IMR-90 (cell line): Measurements from ENCODE around the gene C19orf25. TPM values are rescaled to one million over a fixed set of nuclear protein-coding genes. Genes with fewer than 3 reads are reported as not detected.

Experiments
- ATAC-seq: fragments of 200-7000 bp; cut with Tn5 transposase; 2 replicates; pipeline ENCODE4 v1.9.1; 2020; ENCODE audit warnings: low read depth, mild to moderate bottlenecking, moderate library complexity
- BruUV-seq: library from RNA; stranded (reverse); fragments of 400-500 nt; replicated peaks from 2 replicates; lab custom pipeline; 2021; lab: Mats Ljungman, UMichigan
- CTCF ChIA-PET: fragments of 300-600 bp; formaldehyde crosslinking; extraction: SDS; loops from one replicate; lab custom pipeline; 2021; ENCODE audit warnings: antibody characterized with exemption; lab: Yijun Ruan, JAX
- POLR2A ChIA-PET: fragments of 300-600 bp; sonication (Branson Sonifier 250); formaldehyde crosslinking; loops from one replicate; lab custom pipeline; 2022; ENCODE audit warnings: antibody characterized with exemption; ENCODE audit not compliant: unreplicated experiment; lab: Charles Lee
- DNase-seq: peaks from one replicate; pipeline ENCODE4 v3.0.0; 2013
- H2AFZ ChIP-seq: replicated peaks from 2 replicates; pipeline ENCODE3; 2013; ENCODE audit warnings: low read length, mild to moderate bottlenecking; ENCODE audit not compliant: poor library complexity
- H2AK5ac ChIP-seq: 2 replicates; pipeline ENCODE4 v1.6.1; 2013; ENCODE audit warnings: low read depth, low read length, inconsistent platforms
- H2AK9ac ChIP-seq: replicated peaks from 2 replicates; pipeline ENCODE3; 2013; ENCODE audit warnings: mild to moderate bottlenecking, low read depth, low read length, moderate library complexity; ENCODE audit not compliant: poor library complexity
- H2BK120ac ChIP-seq: 2 replicates; pipeline ENCODE4 v1.6.1; 2013; ENCODE audit warnings: low read depth, low read length, inconsistent platforms
- H2BK15ac ChIP-seq: 3 replicates; pipeline ENCODE4 v1.6.1; 2013; ENCODE audit warnings: low read depth, low read length, inconsistent platforms
- H2BK20ac ChIP-seq: 2 replicates; pipeline ENCODE4 v1.6.1; 2013; ENCODE audit warnings: low read depth, mild to moderate bottlenecking, inconsistent platforms, low read length, moderate library complexity
- H2BK5ac ChIP-seq: 2 replicates; pipeline ENCODE4 v1.6.1; 2013; ENCODE audit warnings: mild to moderate bottlenecking, low read depth, low read length, inconsistent platforms; ENCODE audit not compliant: poor library complexity, severe bottlenecking
- H3K14ac ChIP-seq: replicated peaks from 2 replicates; pipeline ENCODE4 v1.6.1; 2013; ENCODE audit warnings: low read depth, low read length, inconsistent platforms
- H3K18ac ChIP-seq: 2 replicates; pipeline ENCODE4 v1.6.1; 2013; ENCODE audit warnings: low read depth, low read length, control low read depth
- H3K23ac ChIP-seq: 2 replicates; pipeline ENCODE4 v1.6.1; 2013; ENCODE audit warnings: low read depth, low read length, inconsistent platforms
- H3K27ac ChIP-seq: 2 replicates; pipeline ENCODE4 v1.5.1; 2013; ENCODE audit warnings: mild to moderate bottlenecking, control low read depth, low read length; ENCODE audit not compliant: insufficient read depth
- H3K27me3 ChIP-seq: 2 replicates; pipeline ENCODE4 v1.6.1; 2013; ENCODE audit warnings: low read length; ENCODE audit not compliant: control insufficient read depth, insufficient read depth
- H3K36me3 ChIP-seq: 2 replicates; pipeline ENCODE4 v1.6.1; 2013; ENCODE audit warnings: low read length, mixed read lengths; ENCODE audit not compliant: control insufficient read depth, insufficient read depth
- H3K4ac ChIP-seq: 2 replicates; pipeline ENCODE4 v1.6.1; 2013; ENCODE audit warnings: low read depth, low read length, inconsistent platforms
- H3K4me1 ChIP-seq: 2 replicates; pipeline ENCODE4 v1.6.1; 2013; ENCODE audit warnings: low read length, mixed read lengths; ENCODE audit not compliant: control insufficient read depth, insufficient read depth
- H3K4me2 ChIP-seq: 2 replicates; pipeline ENCODE4 v1.6.1; 2013; ENCODE audit warnings: low read depth, mild to moderate bottlenecking, control low read depth, low read length, moderate library complexity
- H3K4me3 ChIP-seq: 2 replicates; pipeline ENCODE4 v1.5.1; 2013; ENCODE audit warnings: low read depth, mild to moderate bottlenecking, control low read depth, low read length, moderate library complexity; ENCODE audit not compliant: insufficient read depth
- H3K56ac ChIP-seq: 2 replicates; pipeline ENCODE4 v1.6.1; 2013; ENCODE audit warnings: low read length, inconsistent platforms; ENCODE audit not compliant: insufficient read depth; ENCODE audit errors: extremely low read depth
- H3K79me1 ChIP-seq, 2 experiments: 2 replicates each; pipeline ENCODE4 v1.6.1; 2013; ENCODE audit warnings: low read length in 2 of 2, inconsistent platforms in 1 of 2, low read depth in 1 of 2
- H3K9ac ChIP-seq: 2 replicates; pipeline ENCODE4 v1.6.1; 2013; ENCODE audit warnings: low read depth, low read length, control low read depth
- H3K9me1 ChIP-seq: 2 replicates; pipeline ENCODE4 v1.6.1; 2013; ENCODE audit warnings: low read length, inconsistent platforms; ENCODE audit not compliant: insufficient read depth
- H3K9me3 ChIP-seq: 2 replicates; pipeline ENCODE4 v1.6.1; 2013; ENCODE audit warnings: low read length; ENCODE audit not compliant: control insufficient read depth, insufficient read depth
- H4K20me1 ChIP-seq: 2 replicates; pipeline ENCODE4 v1.6.1; 2013; ENCODE audit warnings: low read length, inconsistent platforms; ENCODE audit not compliant: insufficient read depth
- H4K5ac ChIP-seq: 2 replicates; pipeline ENCODE4 v1.6.1; 2013; ENCODE audit warnings: mild to moderate bottlenecking, low read depth, low read length, control low read depth
- H4K8ac ChIP-seq, 2 experiments: 2 replicates each; pipeline ENCODE4 v1.6.1; 2013; ENCODE audit warnings: low read depth in 2 of 2, low read length in 2 of 2, control low read depth in 1 of 2, inconsistent platforms in 1 of 2
- H4K91ac ChIP-seq: 2 replicates; pipeline ENCODE4 v1.6.1; 2013; ENCODE audit warnings: low read depth, low read length, inconsistent platforms; ENCODE audit not compliant: insufficient read depth
- CEBPB ChIP-seq: IDR thresholded peaks from 2 replicates; pipeline ENCODE4 v1.6.1; 2012; ENCODE audit warnings: low read depth, low read length, improper control_type of control experiment
- CTCF ChIP-seq: conservative IDR thresholded peaks from 2 replicates; pipeline ENCODE4 v1.5.1; 2012; ENCODE audit warnings: mild to moderate bottlenecking, low read depth, low read length, improper control_type of control experiment
- ELK1 ChIP-seq: fragments of 150-350 bp; IDR thresholded peaks from 2 replicates; pipeline ENCODE4 v1.6.1; 2016; ENCODE audit warnings: low read depth, mild to moderate bottlenecking, low read length, moderate library complexity, borderline replicate concordance
- FOS ChIP-seq: fragments of 150-350 bp; IDR thresholded peaks from 2 replicates; pipeline ENCODE4 v1.6.1; 2016; ENCODE audit warnings: low read depth, low read length
- MAFK ChIP-seq: IDR thresholded peaks from 2 replicates; pipeline ENCODE4 v1.6.1; 2012; ENCODE audit warnings: low read depth, low read length, improper control_type of control experiment
- POLR2A ChIP-seq: IDR thresholded peaks from 2 replicates; pipeline ENCODE4 v1.6.1; 2012; ENCODE audit warnings: mild to moderate bottlenecking, low read depth, low read length
- RAD21 ChIP-seq: IDR thresholded peaks from 2 replicates; pipeline ENCODE4 v1.6.1; 2012; ENCODE audit warnings: low read length, improper control_type of control experiment
- RCOR1 ChIP-seq: IDR thresholded peaks from 2 replicates; pipeline ENCODE4 v1.6.1; 2012; ENCODE audit warnings: mild to moderate bottlenecking, low read length, improper control_type of control experiment; ENCODE audit not compliant: insufficient replicate concordance
- RFX5 ChIP-seq: IDR thresholded peaks from 2 replicates; pipeline ENCODE4 v1.8.0; 2012; ENCODE audit warnings: low read depth, mild to moderate bottlenecking, low read length, moderate library complexity
- SMC3 ChIP-seq: fragments of 150-350 bp; IDR thresholded peaks from 2 replicates; pipeline ENCODE4 v1.6.1; 2016; ENCODE audit warnings: low read depth, mild to moderate bottlenecking, antibody characterized with exemption, low read length, moderate library complexity
- USF2 ChIP-seq: fragments of 150-350 bp; IDR thresholded peaks from 2 replicates; pipeline ENCODE4 v1.6.1; 2017; ENCODE audit warnings: mild to moderate bottlenecking, antibody characterized with exemption, low read length, low read depth
- WGBS, 2 experiments: methylation state at CpG; one replicate each; pipeline versions ENCODE4 v1.1.5 to v1.1.7; 2013; ENCODE audit warnings: missing lambda C conversion rate in 2 of 2; ENCODE audit not compliant: insufficient read length in 1 of 2; ENCODE audit errors: extremely low coverage in 2 of 2; 5-methylcytosine and 5-hydroxymethylcytosine counted together
- dilution Hi-C: fragments of 300-500 bp; cut with HindIII; formaldehyde crosslinking; loops from one replicate; pipeline ENCODE4 v1.14.3; 2018; ENCODE audit warnings: low sequenced_read_pairs; ENCODE audit not compliant: unreplicated experiment
- in situ Hi-C: fragments of 300-500 bp; cut with MboI; formaldehyde crosslinking; loops from 3 replicates; pipeline ENCODE4 v1.14.3; 2019; ENCODE audit warnings: low sequenced_read_pairs, inconsistent platforms, mixed read lengths
- intact Hi-C: fragments of 100-400 bp; cut with micrococcal nuclease; formaldehyde crosslinking; loops from 2 replicates; pipeline ENCODE4 v1.10.0; 2022
- polyA plus RNA-seq, 3 experiments: library from polyadenylated mRNA; depleted of rRNA; stranded (reverse); fragments of >200 nt; gene quantifications; 2 replicates each; pipeline ENCODE4 v1.2.3, GENCODE V29; 2012; ENCODE audit warnings: low replicate concordance in 1 of 3
- total RNA-seq: library from RNA; depleted of rRNA; stranded (reverse); fragments of >200 nt; gene quantifications from 2 replicates; pipeline ENCODE4 v1.2.3, GENCODE V29; 2012

C19orf25 gene
- total and polyA plus RNA-seq, 2 of the 4 experiments (the other 2 are of a cell fraction) = 10.4 to 34.9 TPM

GRCh38 chr19:1507763-1508506 lies 28.9 kb upstream of the C19orf25 start (continued):
- TF ChIP-seq RCOR1 = no peak
- TF ChIP-seq MAFK = no peak
- TF ChIP-seq FOS = peak; percentile 66; the same call in 1 of the 2 replicates

GRCh38 chr19:1507192-1507660 lies 28.2 kb upstream of the C19orf25 start:
- H2AK5ac ChIP-seq = peak overlapping the region; percentile 74; the same call in 1 of the 2 replicates
- POLR2A ChIA-PET = no interaction called here
- peak overlapping the region; percentile 98 for H2AFZ ChIP-seq
- ATAC-seq (no peak), DNase-seq (no peak)
- no peak overlapping the region for H3K56ac ChIP-seq
- peak overlapping the region in 1 of 2 experiments; percentile 86; a peak in 2 of 4 replicates for H4K8ac ChIP-seq
- no TSS peak for BruUV-seq
- H3K79me1 ChIP-seq = peaks cover 4 to 9% of the 10 kb centered on the region in 2 experiments; a peak in 1 of 4 replicates
- peak overlapping the region; percentile 43 for H2BK5ac ChIP-seq
- H2AK9ac ChIP-seq = peak overlapping the region; percentile 90
- H3K27me3 ChIP-seq = peaks cover 3% of the 10 kb centered on the region; the same call in 1 of the 2 replicates
- 0 out of 2 replicates have a peak overlapping the region, but pooled peaks have one; percentile 8 for H3K27ac ChIP-seq
- H3K14ac ChIP-seq = no peak overlapping the region
- in situ Hi-C loops = no loop called here
- dilution Hi-C loops = no loop called here
- H3K18ac ChIP-seq = no peak overlapping the region
- peaks cover 7% of the 10 kb centered on the region for H3K4me1 ChIP-seq
- peak overlapping the region; percentile 48 for H3K4ac ChIP-seq
- H4K91ac ChIP-seq = peak overlapping the region; percentile 45; the same call in 1 of the 2 replicates
- no peak overlapping the region for H2BK20ac ChIP-seq
- WGBS, 2 experiments = 87% methylated on average over 12 of the region's 23 CpGs; no CpG with 5 or more reads in 1 of the 2 experiments
- H3K23ac ChIP-seq = no peak overlapping the region
- no peak overlapping the region for H3K4me3 ChIP-seq
- H2BK15ac ChIP-seq = no peak overlapping the region
- TF ChIP-seq MAFK (no peak), FOS (no peak), RFX5 (no peak), RCOR1 (no peak), USF2 (no peak), RAD21 (no peak), POLR2A (no peak), CEBPB (no peak), ELK1 (no peak), CTCF (no peak), SMC3 (no peak)
- no peak overlapping the region for H2BK120ac ChIP-seq
- H4K20me1 ChIP-seq = no peaks in the 10 kb centered on the region; the same call in 1 of the 2 replicates
- CTCF ChIA-PET = no interaction called here
- no peaks in the 10 kb centered on the region for H3K9me3 ChIP-seq
- peaks cover 13% of the 10 kb centered on the region for H3K36me3 ChIP-seq
- no peak overlapping the region for H3K9ac ChIP-seq
- intact Hi-C loops = no loop called here
- H4K5ac ChIP-seq = peak overlapping the region; percentile 37
- peak overlapping the region; percentile 37 for H3K4me2 ChIP-seq
- no peaks in the 10 kb centered on the region; the same call in 1 of the 2 replicates for H3K9me1 ChIP-seq
